CD8-positive, alpha-beta memory T cell (primary cell): Measurements from ENCODE around the gene THAP9. TPM values are rescaled to one million over a fixed set of nuclear protein-coding genes. Genes with fewer than 3 reads are reported as not detected.
"Not testable (repeated sequence)": the region's sequence is repeated elsewhere in the genome, so short reads cannot be mapped to it uniquely, and the experiment has no call there.

Experiments
- CTCF ChIA-PET: fragments of 350-600 bp; sonication (Branson Sonifier 250); formaldehyde crosslinking; loops from one replicate; lab custom pipeline; 2021; ENCODE audit warnings: antibody characterized with exemption; lab: Charles Lee
- POLR2A ChIA-PET: fragments of 350-600 bp; sonication (Branson Sonifier 250); formaldehyde crosslinking; loops from one replicate; lab custom pipeline; 2021; ENCODE audit warnings: antibody characterized with exemption; lab: Charles Lee
- DNase-seq, 5 donors: peaks; one replicate each; pipeline versions ENCODE4 v3.0.0 to v3.0.0-alpha.2; 2020 to 2022; ENCODE audit warnings: mixed read lengths in 1 of 5
- H3K27ac ChIP-seq: one replicate; pipeline ENCODE4 v1.7.0; 2013; ENCODE audit warnings: low read depth, mild to moderate bottlenecking, low read length, moderate library complexity
- H3K27me3 ChIP-seq: 2 replicates; pipeline ENCODE4 v1.7.0; 2013; ENCODE audit warnings: low read length, mild to moderate bottlenecking; ENCODE audit not compliant: insufficient read depth, poor library complexity, severe bottlenecking
- H3K36me3 ChIP-seq: 2 replicates; pipeline ENCODE4 v1.7.0; 2013; ENCODE audit warnings: mild to moderate bottlenecking, low read length, moderate library complexity; ENCODE audit not compliant: insufficient read depth
- H3K4me1 ChIP-seq: 2 replicates; pipeline ENCODE4 v1.7.0; 2013; ENCODE audit warnings: mild to moderate bottlenecking, low read length, moderate library complexity; ENCODE audit not compliant: insufficient read depth
- H3K4me3 ChIP-seq: 2 replicates; pipeline ENCODE4 v1.7.0; 2013; ENCODE audit warnings: mild to moderate bottlenecking, low read length
- H3K9me3 ChIP-seq: 2 replicates; pipeline ENCODE4 v1.7.0; 2013; ENCODE audit warnings: mild to moderate bottlenecking, low read length
- H3K27ac Mint-ChIP-seq, 8 donors: one replicate each; pipeline ENCODE4 v1.8.0; 2020 to 2021; ENCODE audit warnings: mixed read lengths in 8 of 8, mild to moderate bottlenecking in 6 of 8, inconsistent platforms in 3 of 8, moderate library complexity in 3 of 8
- H3K27me3 Mint-ChIP-seq, 2 donors: one replicate each; pipeline ENCODE4 v1.8.0; 2020 to 2021; ENCODE audit warnings: mixed read lengths in 2 of 2, mild to moderate bottlenecking in 1 of 2, moderate library complexity in 1 of 2
- H3K36me3 Mint-ChIP-seq, 3 donors: one replicate each; pipeline ENCODE4 v1.8.0; 2020 to 2021; ENCODE audit warnings: mixed read lengths in 3 of 3, inconsistent platforms in 1 of 3, mild to moderate bottlenecking in 1 of 3
- H3K4me1 Mint-ChIP-seq, 3 donors: one replicate each; pipeline ENCODE4 v1.8.0; 2020 to 2021; ENCODE audit warnings: mixed read lengths in 3 of 3, inconsistent platforms in 1 of 3, mild to moderate bottlenecking in 1 of 3
- H3K4me3 Mint-ChIP-seq, 7 donors: one replicate each; pipeline ENCODE4 v1.8.0; 2020 to 2021; ENCODE audit warnings: mixed read lengths in 7 of 7, mild to moderate bottlenecking in 6 of 7, moderate library complexity in 4 of 7, inconsistent platforms in 2 of 7
- H3K9me3 Mint-ChIP-seq, 5 donors: one replicate each; pipeline ENCODE4 v1.8.0; 2020 to 2022; ENCODE audit warnings: mixed read lengths in 5 of 5, mild to moderate bottlenecking in 3 of 5, moderate library complexity in 2 of 5, inconsistent platforms in 1 of 5
- polyA plus RNA-seq: library from polyadenylated mRNA; unstranded; fragments of 300-500 nt; fragmentation: Illumina TruSeq; gene quantifications from one replicate; pipeline ENCODE4 v1.2.3, GENCODE V29; 2021
- total RNA-seq, 2 experiments: library from RNA; stranded (reverse); gene quantifications; one replicate each; pipeline ENCODE4 v1.2.3, GENCODE V29; 2021

THAP9 gene
- total and polyA plus RNA-seq, 3 experiments from 2014 or later: 1.6 to 2.3 (median 2.0) TPM

GRCh38 chr4:82865592-82865991, 34.9 kb upstream of the THAP9 start:
- H3K36me3 Mint-ChIP-seq: peaks cover 8 to 84% (median 30%) of the 10 kb centered on the region in 3 donors
- no peaks in the 10 kb centered on the region for H3K9me3 ChIP-seq
- no peak overlapping the region for H3K27ac ChIP-seq
- DNase-seq: peak in 1 of 5 donors; percentile 4
- peaks cover 10% of the 10 kb centered on the region for H3K36me3 ChIP-seq
- peak overlapping the region in 5 of 7 donors; percentile 35 to 50 (median 46) for H3K4me3 Mint-ChIP-seq
- POLR2A ChIA-PET: no interaction called here
- no peak overlapping the region for H3K4me3 ChIP-seq
- no peaks in the 10 kb centered on the region for H3K9me3 Mint-ChIP-seq
- H3K27me3 ChIP-seq: no peaks in the 10 kb centered on the region
- peaks cover 9 to 35% (median 32%) of the 10 kb centered on the region in 3 donors for H3K4me1 Mint-ChIP-seq
- H3K27me3 Mint-ChIP-seq: peaks cover 0 to 1% of the 10 kb centered on the region in 2 donors
- CTCF ChIA-PET: interaction anchor here (0.8 kb wide), 1 partner anchor 9 kb away, joined by 3 read pairs; no protein-coding TSS in a partner anchor
- peak overlapping the region in 7 of 8 donors; percentile 68 to 93 (median 84) for H3K27ac Mint-ChIP-seq
- peaks cover 12% of the 10 kb centered on the region for H3K4me1 ChIP-seq

GRCh38 chr4:82866033-82866432, 34.5 kb upstream of the THAP9 start:
- DNase-seq, H3K27ac ChIP-seq, H3K27me3 ChIP-seq, H3K27me3 Mint-ChIP-seq, POLR2A ChIA-PET, H3K4me3 ChIP-seq, H3K9me3 Mint-ChIP-seq, H3K9me3 ChIP-seq: not testable (repeated sequence)
- Mint-ChIP-seq H3K27ac (peak overlapping the region in 5 of 8 donors; percentile 27 to 93 (median 66)), H3K4me1 (peaks cover 9 to 35% (median 32%) of the 10 kb centered on the region in 3 donors), H3K36me3 (peaks cover 13 to 86% (median 32%) of the 10 kb centered on the region in 3 donors), H3K4me3 (peak overlapping the region in 3 of 7 donors; percentile 37 to 48 (median 43))
- CTCF ChIA-PET: interaction anchor here (0.8 kb wide), 1 partner anchor 9 kb away, joined by 3 read pairs; no protein-coding TSS in a partner anchor
- Histone ChIP-seq H3K36me3 (peaks cover 14% of the 10 kb centered on the region), H3K4me1 (peaks cover 12% of the 10 kb centered on the region)

- Histone ChIP-seq H3K4me1 (peaks cover 12% of the 10 kb centered on the region), H3K27ac (no peak overlapping the region), H3K4me3 (no peak overlapping the region), H3K9me3 (no peaks in the 10 kb centered on the region), H3K36me3 (peaks cover 20% of the 10 kb centered on the region), H3K27me3 (no peaks in the 10 kb centered on the region)
- no peak for DNase-seq
- POLR2A ChIA-PET: no interaction called here
- no peak overlapping the region for H3K4me3 Mint-ChIP-seq
- H3K4me1 Mint-ChIP-seq: peaks cover 9 to 32% (median 32%) of the 10 kb centered on the region in 3 donors
- CTCF ChIA-PET: no interaction called here
- H3K36me3 Mint-ChIP-seq: peaks cover 15 to 85% (median 33%) of the 10 kb centered on the region in 3 donors
- no peaks in the 10 kb centered on the region for H3K9me3 Mint-ChIP-seq
- H3K27ac Mint-ChIP-seq: peak overlapping the region in 6 of 8 donors; percentile 10 to 75 (median 46)
- H3K27me3 Mint-ChIP-seq: no peaks in the 10 kb centered on the region
These were observed 33.7 kb upstream of the THAP9 start for GRCh38 chr4:82866706-82867385.

- Mint-ChIP-seq H3K36me3 (peaks cover 16 to 81% (median 32%) of the 10 kb centered on the region in 3 donors), H3K27me3 (no peaks in the 10 kb centered on the region), H3K27ac (no peak overlapping the region), H3K9me3 (no peaks in the 10 kb centered on the region), H3K4me3 (no peak overlapping the region), H3K4me1 (peaks cover 9 to 32% (median 32%) of the 10 kb centered on the region in 3 donors)
- CTCF ChIA-PET: no interaction called here
- H3K27me3 ChIP-seq: no peaks in the 10 kb centered on the region
- H3K4me1 ChIP-seq: peaks cover 12% of the 10 kb centered on the region
- peaks cover 20% of the 10 kb centered on the region for H3K36me3 ChIP-seq
- H3K4me3 ChIP-seq: no peak overlapping the region
- H3K27ac ChIP-seq: no peak overlapping the region
- no peak for DNase-seq
- no peaks in the 10 kb centered on the region for H3K9me3 ChIP-seq
- POLR2A ChIA-PET: interaction anchor here (1.0 kb wide), 1 partner anchor 143 kb away, joined by 5 read pairs; no protein-coding TSS in a partner anchor
These were observed 32.0 kb upstream of the THAP9 start for GRCh38 chr4:82868572-82868971.

GRCh38 chr4:82885410-82885809, 15.1 kb upstream of the THAP9 start:
- H3K4me1 ChIP-seq: peaks cover 30% of the 10 kb centered on the region

GRCh38 chr4:82886147-82886942, 14.2 kb upstream of the THAP9 start:
- DNase-seq: no peak
- H3K27me3 Mint-ChIP-seq: no peaks in the 10 kb centered on the region
- H3K4me3 Mint-ChIP-seq: no peak overlapping the region
- Histone ChIP-seq H3K36me3 (peaks cover 3% of the 10 kb centered on the region), H3K27me3 (no peaks in the 10 kb centered on the region), H3K4me1 (peaks cover 30% of the 10 kb centered on the region), H3K4me3 (no peak overlapping the region), H3K9me3 (no peaks in the 10 kb centered on the region), H3K27ac (no peak overlapping the region)
- ChIA-PET POLR2A (interaction anchor here (0.6 kb wide), 1 partner anchor 88 kb away, joined by 3 read pairs; the partner anchor contains the start of gene SCD5), CTCF (no interaction called here)
- peaks cover 0 to 29% (median 0%) of the 10 kb centered on the region in 3 donors for H3K36me3 Mint-ChIP-seq
- peaks cover 51 to 71% (median 65%) of the 10 kb centered on the region in 3 donors for H3K4me1 Mint-ChIP-seq
- H3K27ac Mint-ChIP-seq: peak overlapping the region in 3 of 8 donors; percentile 21 to 75 (median 68)
- peaks cover 0 to 1% (median 0%) of the 10 kb centered on the region in 5 donors for H3K9me3 Mint-ChIP-seq

More at GRCh38 chr4:82885410-82885809, 15.1 kb upstream of the THAP9 start:
- peaks cover 0 to 1% (median 0%) of the 10 kb centered on the region in 5 donors for H3K9me3 Mint-ChIP-seq
- Histone ChIP-seq H3K27ac (no peak overlapping the region), H3K36me3 (peaks cover 9% of the 10 kb centered on the region), H3K4me3 (no peak overlapping the region), H3K9me3 (no peaks in the 10 kb centered on the region), H3K27me3 (no peaks in the 10 kb centered on the region)
- POLR2A ChIA-PET: interaction anchor here (0.6 kb wide), 1 partner anchor 87 kb away, joined by 3 read pairs; the partner anchor contains the start of gene SCD5
- CTCF ChIA-PET: no interaction called here
- H3K4me3 Mint-ChIP-seq: peak overlapping the region in 1 of 7 donors; percentile 15
- H3K27me3 Mint-ChIP-seq: no peaks in the 10 kb centered on the region
- H3K36me3 Mint-ChIP-seq: peaks cover 0 to 28% (median 0%) of the 10 kb centered on the region in 3 donors
- no peak for DNase-seq
- H3K4me1 Mint-ChIP-seq: peaks cover 51 to 70% (median 69%) of the 10 kb centered on the region in 3 donors
- H3K27ac Mint-ChIP-seq: peak overlapping the region in 2 of 8 donors; percentile 21 to 40

GRCh38 chr4:82889287-82889686, 11.2 kb upstream of the THAP9 start:
- peaks cover under 1 to 33% (median under 1%) of the 10 kb centered on the region in 3 donors for H3K36me3 Mint-ChIP-seq
- H3K4me3 Mint-ChIP-seq: peak overlapping the region; percentile 91 to 96 (median 95)
- H3K4me1 Mint-ChIP-seq: peaks cover 51 to 65% (median 65%) of the 10 kb centered on the region in 3 donors
- CTCF ChIA-PET: interaction anchor here (0.7 to 1.2 kb wide), 2 partner anchors 11 to 395 kb away, joined by 3 read pairs; partner anchors contain the start of genes COQ2 and THAP9
- DNase-seq: no peak
- H3K9me3 ChIP-seq: no peaks in the 10 kb centered on the region
- H3K27ac Mint-ChIP-seq: peak overlapping the region in 7 of 8 donors; percentile 38 to 99 (median 98)
- no peaks in the 10 kb centered on the region for H3K27me3 ChIP-seq
- peaks cover 3% of the 10 kb centered on the region for H3K36me3 ChIP-seq
- H3K27ac ChIP-seq: peak overlapping the region; percentile 97
- peaks cover 37% of the 10 kb centered on the region for H3K4me1 ChIP-seq
- POLR2A ChIA-PET: interaction anchor here (0.6 to 0.9 kb wide), 3 partner anchors 146 to 221 kb away, joined by 4 to 7 read pairs (median 5); partner anchors contain the start of gene COPS4
- peak overlapping the region; percentile 67 for H3K4me3 ChIP-seq
- no peaks in the 10 kb centered on the region for H3K27me3 Mint-ChIP-seq
- no peaks in the 10 kb centered on the region for H3K9me3 Mint-ChIP-seq
